A549 (cell line): ENCODE data around the gene SAP130.

Source experiments
- HDAC2 ChIP-seq: fragments of 200-600 bp; sonication (generic); IDR thresholded peaks from 2 replicates; pipeline ENCODE4 v1.6.1; 2016
- HOXB5 ChIP-seq: fragments of 250-450 bp; sonication (Bioruptor Pico); IDR thresholded peaks from 2 replicates; pipeline ENCODE4 v1.5.0; 2020; ENCODE audit warnings: mild to moderate bottlenecking, moderate library complexity
- MAFK ChIP-seq: fragments of 450-650 bp; IDR thresholded peaks from 2 replicates; pipeline ENCODE4 v1.6.1; 2014; ENCODE audit not compliant: partially characterized antibody
- POLR2A ChIP-seq: IDR thresholded peaks from 2 replicates; pipeline ENCODE4 v1.6.1; 2012; ENCODE audit warnings: mild to moderate bottlenecking, low read length
- POLR2AphosphoS2 ChIP-seq: conservative IDR thresholded peaks from 2 replicates; pipeline ENCODE4 v1.6.1; 2012; ENCODE audit warnings: low read length, improper control_type of control experiment, inconsistent platforms
- RFX5 ChIP-seq: fragments of 450-650 bp; IDR thresholded peaks from 2 replicates; pipeline ENCODE4 v1.7.1; 2014; ENCODE audit warnings: antibody characterized with exemption, mild to moderate bottlenecking, moderate library complexity
- RNF2 ChIP-seq: fragments of 200-600 bp; sonication (generic); IDR thresholded peaks from 2 replicates; pipeline ENCODE4 v1.6.1; 2016; ENCODE audit warnings: low read depth, mild to moderate bottlenecking, antibody characterized with exemption, moderate library complexity, borderline replicate concordance
- SMC3 ChIP-seq: fragments of >200 bp; sonication (Bioruptor Twin); formaldehyde crosslinking; IDR thresholded peaks from 3 replicates; pipeline ENCODE4 v1.6.1; 2018; ENCODE audit warnings: inconsistent platforms
- SREBF2 ChIP-seq: fragments of 450-650 bp; IDR thresholded peaks from 2 replicates; pipeline ENCODE4 v1.6.1; 2014; ENCODE audit warnings: mild to moderate bottlenecking, moderate library complexity
- ZFP36 ChIP-seq: fragments of 450-650 bp; IDR thresholded peaks from 2 replicates; pipeline ENCODE4 v1.6.1; 2014; ENCODE audit warnings: borderline replicate concordance; ENCODE audit not compliant: partially characterized antibody
- ZSCAN20 ChIP-seq: fragments of 250-450 bp; sonication (Bioruptor Pico); IDR thresholded peaks from 2 replicates; pipeline ENCODE4 v1.8.0; 2022; ENCODE audit warnings: mild to moderate bottlenecking, moderate library complexity
- TF ChIP-seq, protein P1 (sequence below): IDR thresholded peaks from 2 replicates; pipeline ENCODE4 v1.6.1; 2012
- TF ChIP-seq, protein P2 (sequence below): fragments of >200 bp; sonication (Bioruptor Twin); formaldehyde crosslinking; IDR thresholded peaks from 3 replicates; pipeline ENCODE4 v1.5.1; 2016

DNA sequence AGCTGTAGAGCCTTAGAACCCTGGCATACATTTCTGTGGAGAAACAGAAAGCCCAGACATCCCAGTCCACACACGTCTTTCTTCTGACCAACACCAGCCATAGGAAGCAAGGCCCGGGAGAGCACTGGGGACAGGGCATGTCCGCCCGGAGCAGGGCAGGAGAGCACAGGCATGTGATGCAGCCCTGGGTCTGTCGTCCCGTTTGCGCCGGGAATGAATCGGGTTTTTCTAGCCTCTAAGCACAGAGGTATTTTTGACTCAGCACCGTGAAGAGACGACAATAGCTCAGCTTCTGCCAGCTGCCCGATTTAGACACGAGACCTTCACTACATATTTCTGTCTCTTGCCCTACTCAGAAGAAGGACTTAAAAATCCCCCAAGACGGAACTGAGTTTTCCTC is 134.8 kb downstream of the SAP130 start:
- no peak for TF ChIP-seq POLR2AphosphoS2
- TF ChIP-seq MAFK, result no peak
- TF ChIP-seq POLR2A, result no peak
- no peak for TF ChIP-seq SREBF2
- no peak for TF ChIP-seq ZFP36
- no peak for TF ChIP-seq RFX5
- no peak for TF ChIP-seq ZSCAN20 (CRISPR knock-in tag)
- TF ChIP-seq, protein P1, sequence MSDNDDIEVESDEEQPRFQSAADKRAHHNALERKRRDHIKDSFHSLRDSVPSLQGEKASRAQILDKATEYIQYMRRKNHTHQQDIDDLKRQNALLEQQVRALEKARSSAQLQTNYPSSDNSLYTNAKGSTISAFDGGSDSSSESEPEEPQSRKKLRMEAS, result no peak
- no peak for TF ChIP-seq RNF2
- TF ChIP-seq SMC3, result no peak
- TF ChIP-seq, protein P2, sequence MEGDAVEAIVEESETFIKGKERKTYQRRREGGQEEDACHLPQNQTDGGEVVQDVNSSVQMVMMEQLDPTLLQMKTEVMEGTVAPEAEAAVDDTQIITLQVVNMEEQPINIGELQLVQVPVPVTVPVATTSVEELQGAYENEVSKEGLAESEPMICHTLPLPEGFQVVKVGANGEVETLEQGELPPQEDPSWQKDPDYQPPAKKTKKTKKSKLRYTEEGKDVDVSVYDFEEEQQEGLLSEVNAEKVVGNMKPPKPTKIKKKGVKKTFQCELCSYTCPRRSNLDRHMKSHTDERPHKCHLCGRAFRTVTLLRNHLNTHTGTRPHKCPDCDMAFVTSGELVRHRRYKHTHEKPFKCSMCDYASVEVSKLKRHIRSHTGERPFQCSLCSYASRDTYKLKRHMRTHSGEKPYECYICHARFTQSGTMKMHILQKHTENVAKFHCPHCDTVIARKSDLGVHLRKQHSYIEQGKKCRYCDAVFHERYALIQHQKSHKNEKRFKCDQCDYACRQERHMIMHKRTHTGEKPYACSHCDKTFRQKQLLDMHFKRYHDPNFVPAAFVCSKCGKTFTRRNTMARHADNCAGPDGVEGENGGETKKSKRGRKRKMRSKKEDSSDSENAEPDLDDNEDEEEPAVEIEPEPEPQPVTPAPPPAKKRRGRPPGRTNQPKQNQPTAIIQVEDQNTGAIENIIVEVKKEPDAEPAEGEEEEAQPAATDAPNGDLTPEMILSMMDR, result no peak
- no peak for TF ChIP-seq HDAC2
- TF ChIP-seq HOXB5 (CRISPR knock-in tag), result no peak
